HG02970 (cell line): ENCODE data around the gene PODXL.
"Not testable (repeated sequence)": the region's sequence is repeated elsewhere in the genome, so short reads cannot be mapped to it uniquely, and the experiment has no call there.

Source experiments
- ATAC-seq: cut with Tn5 transposase; IDR thresholded peaks from one replicate; pipeline ENCODE4 v1.9.1; 2021; ENCODE audit warnings: mild to moderate bottlenecking, moderate library complexity, moderate number of reproducible peaks; ENCODE audit not compliant: unreplicated experiment, low FRiP score

The PODXL gene

DNA sequence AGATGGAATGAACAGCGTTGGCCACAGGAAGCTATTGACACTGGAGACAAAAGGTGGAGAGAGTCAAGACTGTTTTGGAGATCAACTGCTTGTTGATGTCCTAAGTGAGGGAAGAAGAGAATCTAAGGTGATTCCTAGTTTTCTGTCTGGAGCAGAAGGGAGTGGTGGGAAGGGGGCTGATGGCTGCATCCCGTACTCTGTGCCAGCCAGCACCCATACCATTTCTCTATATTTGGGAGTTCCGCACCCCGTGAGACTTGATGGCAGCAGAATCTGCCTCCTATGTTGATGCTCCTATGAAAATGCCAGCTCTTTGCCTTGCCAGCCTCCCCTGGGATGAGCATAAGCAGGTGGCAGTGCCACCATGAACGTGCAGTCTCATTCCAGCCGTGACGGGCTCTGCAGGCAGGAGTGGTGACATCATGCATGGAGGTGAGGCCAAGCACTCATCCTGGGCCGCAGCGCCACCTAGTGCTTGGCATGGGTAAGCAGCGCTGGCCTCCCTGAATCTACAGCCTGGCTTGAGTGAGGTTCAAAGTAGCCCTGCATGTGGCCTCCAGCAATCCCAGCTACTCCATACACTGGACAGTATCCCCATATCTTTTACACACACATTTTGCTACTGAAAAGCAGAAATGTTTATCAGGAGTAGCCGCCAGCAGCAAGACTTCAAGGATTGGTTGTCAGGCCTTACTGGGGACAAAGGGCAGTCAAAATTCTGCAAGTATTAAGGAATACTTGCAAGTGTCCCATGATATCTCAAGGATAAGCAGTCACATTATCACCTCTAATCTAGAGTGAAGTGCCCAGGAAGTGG lies 43.0 kb downstream of the PODXL start:
- no peak for ATAC-seq

DNA sequence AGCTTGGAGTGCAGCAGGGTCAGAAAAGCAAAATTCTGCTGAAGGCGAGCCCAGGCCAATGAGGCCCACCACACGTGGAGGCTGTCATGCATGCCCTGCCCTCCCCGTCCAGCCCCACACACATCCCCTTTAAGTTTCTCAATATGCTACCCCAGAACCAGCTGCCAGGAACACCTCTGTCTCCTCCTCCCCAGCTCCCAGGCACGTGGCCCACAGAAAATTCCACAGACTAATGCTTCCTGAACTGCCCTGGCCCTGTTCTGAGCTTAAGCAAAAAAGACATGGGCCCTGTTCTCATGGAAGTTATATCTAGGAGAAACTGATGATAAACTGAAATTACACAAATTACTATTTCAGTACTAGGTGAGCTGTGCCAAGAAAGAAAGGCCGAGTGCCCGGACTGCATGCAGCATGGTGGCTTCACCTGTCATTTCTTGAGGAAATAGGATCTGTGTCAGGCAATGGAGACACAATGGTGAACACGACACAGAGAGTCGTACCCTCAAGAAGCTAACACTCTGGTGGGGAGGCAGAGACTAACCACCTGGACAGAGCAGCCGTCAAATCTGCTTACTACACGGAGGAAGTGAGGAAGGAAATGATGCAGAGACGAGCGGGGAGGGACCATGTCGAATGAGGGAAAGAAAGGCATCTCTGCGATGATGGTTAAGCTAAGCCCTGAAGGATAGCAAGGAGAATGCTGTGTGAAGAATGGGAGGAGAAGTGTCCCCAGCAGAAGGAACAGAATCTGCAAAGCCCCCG lies 44.5 kb downstream of the PODXL start:
- ATAC-seq: no peak

DNA sequence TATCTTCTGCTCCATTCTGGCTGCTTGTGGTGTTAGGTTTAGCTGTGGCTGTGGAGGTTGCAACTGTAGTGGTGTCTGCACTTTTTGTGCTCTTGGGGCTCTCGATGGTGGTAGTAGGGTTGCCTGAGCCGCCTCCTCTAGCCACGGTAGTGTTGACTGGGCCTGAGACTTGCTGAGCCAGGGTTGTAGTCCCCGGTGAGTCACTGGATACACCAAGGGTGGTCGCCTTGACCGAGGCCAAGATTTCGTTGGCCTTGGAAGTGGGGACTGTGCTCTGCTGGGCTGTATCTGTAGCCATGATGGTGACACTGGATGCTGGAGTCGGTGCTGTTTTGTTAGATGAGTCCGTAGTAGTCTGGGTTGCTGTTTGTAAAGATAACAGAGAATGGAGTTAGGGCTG lies 45.4 kb downstream of the PODXL start:
- ATAC-seq: no peak

DNA sequence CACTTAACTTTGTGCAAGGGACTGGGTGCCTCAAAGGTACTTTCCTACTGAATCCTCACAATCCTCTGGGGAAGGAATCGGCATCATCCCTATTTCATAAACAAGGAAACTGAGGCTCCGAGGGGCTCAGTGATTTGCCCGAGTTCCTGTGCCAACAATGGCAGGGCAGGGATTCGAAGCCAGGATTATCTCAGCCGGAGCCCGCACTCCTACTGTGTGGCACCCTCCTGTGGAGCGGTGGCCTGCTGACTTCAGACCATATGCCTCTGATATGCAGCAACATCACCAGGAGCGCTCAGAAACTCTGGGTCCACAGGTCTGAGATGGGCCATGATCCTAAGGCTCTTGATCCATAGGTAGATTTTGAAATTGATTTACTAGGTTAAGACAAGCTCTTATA lies 46.6 kb downstream of the PODXL start:
- ATAC-seq: no peak

DNA sequence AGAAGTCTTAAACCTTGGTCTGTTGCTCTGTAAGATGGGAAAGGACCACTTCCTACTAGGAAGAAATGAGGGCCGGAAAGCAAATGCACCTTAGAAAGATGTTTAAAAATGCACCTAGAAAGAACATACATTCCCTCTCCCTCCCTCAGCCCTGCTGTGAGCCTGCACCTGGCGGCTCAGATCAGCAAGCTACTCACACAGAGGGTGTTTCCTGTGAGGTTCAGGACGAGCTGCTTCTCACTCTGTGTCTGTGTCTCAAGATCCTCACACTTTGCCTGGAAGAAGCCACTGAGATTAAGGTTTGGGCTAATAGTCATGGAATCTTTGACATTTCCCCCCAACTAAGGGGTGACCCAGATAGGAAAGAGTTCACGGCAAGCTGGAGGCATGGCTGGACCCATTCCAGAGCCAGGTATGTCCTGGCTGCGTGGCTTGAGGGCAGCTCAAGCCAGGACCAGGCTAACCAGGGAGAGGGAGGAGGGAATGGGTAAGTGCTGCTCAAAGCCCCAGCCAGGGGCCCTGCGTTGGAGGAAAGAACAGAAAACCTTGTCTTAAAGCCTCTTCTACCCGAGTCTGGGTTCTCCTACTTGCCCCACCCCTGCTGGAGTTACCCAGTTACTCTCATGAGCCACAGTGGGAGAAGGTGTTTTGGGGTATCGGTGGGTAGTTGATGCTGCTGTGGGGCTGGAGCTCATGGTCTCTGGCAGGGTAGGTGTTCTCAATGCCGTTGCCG lies 47.5 kb downstream of the PODXL start:
- ATAC-seq: no peak

DNA sequence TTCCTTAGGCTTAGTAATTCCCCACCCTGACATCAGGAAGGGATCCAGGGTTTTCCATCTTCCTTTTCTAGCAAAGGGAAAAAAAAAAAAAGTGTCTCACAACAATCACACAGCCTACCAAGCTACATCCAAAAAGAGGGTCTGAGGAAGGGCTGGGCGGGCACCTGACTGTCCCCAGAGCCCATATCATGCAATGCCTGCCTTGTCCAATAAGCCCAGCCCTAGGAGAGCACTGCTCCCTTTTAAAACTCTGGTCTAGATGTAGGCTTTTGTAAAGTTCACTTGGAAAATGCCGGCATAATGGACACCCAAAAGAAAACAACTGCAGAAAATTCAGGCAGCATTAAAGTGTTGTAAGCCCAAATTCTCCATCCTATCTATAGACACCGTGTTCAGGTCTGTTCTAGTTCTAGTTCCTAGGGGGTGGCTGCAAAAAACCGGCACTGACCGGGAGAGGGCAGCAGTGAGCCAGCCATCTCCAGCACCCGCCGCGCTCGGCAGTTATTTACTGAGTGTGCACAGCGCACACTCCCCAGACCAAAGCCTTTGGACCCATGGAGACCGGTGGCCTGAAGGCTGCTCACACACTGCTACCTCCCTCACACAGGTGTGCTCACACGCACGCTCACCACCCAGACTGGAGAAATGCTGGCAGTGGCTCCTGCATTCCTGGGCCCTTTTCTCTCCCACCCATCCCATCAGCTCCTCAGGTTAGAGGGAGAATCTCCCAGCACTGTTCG lies 48.7 kb downstream of the PODXL start:
- no peak for ATAC-seq

DNA sequence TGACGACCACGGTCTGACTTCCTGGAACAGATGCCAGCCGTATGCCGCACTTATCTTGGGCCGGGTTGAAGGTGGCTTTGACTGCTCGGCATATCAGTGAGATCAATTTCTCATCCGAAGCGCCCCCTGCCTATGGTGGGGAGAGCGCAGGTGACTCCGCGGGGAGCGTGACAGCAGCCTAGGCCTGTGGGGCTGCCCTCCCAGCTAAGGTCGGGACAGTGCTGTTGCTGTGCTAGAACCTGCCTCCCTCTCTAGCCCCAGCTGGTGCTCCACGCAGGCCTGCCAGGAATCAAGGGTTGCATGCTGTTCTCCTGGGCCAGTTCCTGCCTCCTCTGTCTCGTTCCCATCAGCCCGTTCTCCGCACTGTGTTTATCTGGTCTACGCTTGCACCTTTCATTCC lies 49.8 kb downstream of the PODXL start:
- ATAC-seq: no peak

DNA sequence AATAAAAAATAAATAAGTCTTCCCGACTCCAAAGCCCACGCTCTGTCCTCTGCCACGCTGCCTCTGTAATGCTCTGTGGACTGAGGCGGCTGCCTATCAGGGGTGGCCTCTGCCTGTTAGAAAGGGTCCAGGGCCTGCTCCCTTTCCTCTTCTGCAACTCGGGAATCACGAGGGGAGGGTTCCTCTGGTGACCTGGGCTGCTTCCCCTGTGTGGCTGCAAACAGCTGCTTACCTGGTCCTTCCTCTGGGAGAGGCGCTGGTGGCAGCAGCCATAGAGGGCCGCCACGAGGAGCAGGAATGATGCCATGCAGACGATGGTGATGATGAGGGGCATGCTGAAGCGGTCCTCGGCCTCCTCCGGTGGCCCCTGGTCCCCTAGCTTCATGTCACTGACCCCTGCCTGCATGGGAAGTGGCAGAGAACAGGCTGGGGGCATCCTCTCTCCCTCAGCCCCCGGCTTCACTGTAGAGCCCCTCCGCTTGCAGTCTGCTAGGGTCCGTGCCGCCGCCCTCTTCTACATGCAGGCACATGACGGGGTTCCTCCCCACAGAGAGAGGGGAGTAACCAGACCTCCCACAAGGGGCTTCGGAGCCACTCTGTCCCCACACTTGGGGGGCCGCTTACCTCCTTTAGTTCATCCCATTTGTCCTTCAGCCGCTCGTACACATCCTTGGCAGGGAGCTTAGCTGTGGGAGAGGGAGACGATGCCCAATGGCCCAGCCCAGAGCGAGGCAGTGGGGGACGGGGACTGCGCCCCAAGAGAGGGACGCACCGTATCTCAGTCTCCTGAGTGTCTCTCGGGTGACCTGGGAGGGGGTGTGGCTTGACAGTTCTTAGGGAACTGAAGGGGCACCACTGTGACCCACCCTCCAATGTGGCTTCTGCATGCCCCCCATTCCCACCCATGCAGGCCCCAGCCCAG lies 50.5 kb downstream of the PODXL start:
- no peak for ATAC-seq

DNA sequence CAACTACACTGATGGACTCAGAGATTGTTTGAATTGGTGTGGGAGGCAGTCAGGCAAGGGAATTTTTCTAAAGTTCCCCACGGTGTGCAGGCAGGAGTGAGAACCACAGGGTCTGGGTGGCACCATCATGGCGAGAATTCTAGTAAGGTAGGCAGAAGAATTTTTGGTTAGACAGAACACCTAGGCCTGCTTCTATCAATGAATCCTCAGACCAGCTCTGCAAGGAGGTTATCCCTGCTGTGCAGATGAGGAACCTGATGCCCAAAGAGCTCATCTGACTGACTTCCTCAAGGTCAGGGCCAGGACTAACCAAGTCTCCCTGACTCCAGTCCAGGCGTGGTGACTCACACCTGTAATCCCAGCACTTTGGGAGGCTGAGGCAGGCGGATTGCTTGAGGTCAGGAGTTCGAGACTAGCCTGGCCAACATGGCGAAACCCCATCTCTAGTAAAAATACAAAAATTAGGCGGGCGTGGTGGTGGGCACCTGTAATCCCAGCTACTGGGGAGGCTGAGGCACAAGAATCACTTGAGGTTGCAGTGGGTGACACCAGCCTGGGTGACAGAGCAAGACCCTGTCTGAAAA lies 51.3 kb downstream of the PODXL start:
- ATAC-seq: not testable (repeated sequence)

DNA sequence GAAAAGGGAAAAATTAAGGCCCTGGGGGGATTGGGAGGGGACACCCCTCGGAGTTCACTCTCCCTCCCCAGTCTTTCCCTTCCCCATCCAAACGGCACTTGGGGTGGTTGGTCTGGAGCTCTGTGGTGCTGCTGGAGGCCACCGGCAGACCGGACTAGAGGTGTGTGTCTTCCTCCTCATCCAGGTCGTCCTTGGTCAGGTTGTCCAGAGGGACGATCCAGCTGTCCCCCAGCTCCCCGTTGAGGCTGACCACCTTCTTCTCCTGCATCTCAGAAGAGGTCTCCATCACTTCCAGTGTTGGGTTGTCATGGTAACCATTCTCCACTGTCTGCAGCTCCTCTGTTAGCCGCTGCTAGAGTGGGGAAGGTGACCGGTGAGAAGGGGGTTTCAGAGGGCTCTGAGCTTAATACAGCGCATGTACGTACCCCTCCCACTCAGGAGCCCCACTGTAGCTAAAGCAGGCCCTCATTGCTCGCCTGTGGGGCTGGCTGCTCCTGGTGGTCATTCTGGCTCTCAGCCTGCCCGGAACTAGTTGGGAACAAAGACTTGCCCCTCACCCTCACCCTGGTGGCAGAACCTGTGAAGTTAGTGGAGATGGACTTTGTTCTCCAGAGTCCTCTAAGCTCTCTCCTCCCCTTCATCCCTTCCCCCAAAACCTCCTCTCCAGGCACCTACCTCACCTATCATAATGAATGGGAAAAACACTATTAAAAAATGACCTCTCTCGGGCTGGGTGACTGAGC lies 52.1 kb downstream of the PODXL start:
- no peak for ATAC-seq

DNA sequence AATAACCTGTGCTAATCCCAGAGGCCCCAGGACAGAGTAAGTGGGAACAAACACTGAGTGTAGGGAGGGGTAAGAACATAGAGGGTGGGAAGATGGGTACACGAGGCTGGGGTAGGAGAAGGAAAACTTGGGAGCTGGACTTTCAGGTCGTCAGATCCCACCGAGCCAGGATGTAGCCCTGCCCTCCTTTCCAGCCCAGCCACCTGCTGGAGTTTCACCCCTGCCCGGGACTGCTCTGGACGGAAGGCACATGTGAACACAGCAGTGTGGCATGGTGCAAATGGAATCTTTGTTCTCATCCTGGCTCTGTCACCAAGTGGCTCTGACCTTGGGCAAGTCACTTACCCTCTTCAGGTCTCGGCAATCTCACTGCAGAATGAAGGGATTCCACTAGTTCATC lies 52.8 kb downstream of the PODXL start:
- ATAC-seq: no peak

DNA sequence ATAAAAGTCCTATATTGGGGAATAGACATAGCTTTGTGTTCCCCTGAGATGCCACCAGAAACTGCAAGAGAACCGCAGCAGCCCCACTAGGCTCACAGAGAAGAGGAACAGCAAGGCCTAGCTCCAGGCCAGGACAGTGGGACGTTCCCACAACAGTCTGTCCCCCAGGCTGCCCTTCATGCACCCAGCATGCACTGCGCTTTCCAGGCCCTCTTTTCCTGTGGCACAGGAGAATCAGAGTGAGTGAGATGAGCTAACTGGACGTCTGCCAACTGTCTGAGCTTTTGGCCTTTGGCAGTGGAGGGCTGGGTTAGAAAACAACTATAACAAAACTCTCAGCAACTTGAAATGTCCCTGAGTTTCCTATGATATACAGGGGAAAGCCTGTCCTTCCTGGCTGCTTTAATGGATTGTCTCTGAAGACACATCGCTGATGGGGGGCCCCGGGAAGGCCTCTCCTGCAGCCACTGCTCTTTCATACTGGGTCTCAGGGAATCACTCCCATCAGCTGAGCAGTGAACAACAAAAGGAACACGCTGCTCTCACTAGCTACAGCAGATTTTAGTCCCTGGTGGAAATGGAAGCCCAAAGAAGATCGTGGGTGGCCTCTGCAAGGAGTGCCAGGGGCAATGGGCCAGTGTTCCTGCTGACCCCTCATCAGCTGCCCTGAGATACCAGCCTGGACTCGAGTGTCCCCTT lies 53.5 kb downstream of the PODXL start:
- ATAC-seq: no peak

DNA sequence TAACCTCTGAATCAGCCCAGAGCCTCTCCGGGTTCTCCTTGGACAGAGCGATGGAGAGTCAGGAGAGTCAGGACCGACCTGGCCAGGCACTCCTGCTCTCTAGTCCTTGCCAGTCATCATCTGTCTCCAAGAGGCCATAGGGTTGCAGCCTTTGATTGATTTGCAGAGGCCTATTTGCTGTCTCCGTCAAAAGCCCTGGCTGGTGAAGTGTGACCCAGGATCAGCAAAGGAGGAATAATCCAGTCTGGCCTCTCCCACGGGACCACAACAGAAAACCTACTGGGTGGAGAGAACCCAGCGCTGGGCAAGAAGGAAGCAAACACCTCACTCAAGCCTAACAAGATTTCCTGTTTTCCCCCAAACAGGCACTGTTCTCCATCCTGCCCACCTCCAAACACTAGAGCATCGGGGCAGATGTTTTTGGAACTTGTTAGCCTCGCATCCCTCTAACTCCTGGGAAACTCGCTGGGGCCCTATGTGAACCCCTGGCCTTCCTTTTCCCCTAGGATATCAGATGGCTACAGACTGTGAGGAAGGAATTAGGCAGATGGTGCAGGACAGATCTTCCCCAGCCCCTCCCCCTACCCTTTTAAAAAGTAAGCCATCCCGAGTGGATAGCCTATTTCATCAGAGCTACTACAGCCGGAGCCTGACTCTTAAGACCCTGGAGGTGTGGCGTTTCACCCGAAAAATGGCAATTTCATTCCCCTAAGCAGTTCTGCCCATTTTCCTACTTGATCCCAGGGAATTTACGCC lies 54.3 kb downstream of the PODXL start:
- no peak for ATAC-seq

DNA sequence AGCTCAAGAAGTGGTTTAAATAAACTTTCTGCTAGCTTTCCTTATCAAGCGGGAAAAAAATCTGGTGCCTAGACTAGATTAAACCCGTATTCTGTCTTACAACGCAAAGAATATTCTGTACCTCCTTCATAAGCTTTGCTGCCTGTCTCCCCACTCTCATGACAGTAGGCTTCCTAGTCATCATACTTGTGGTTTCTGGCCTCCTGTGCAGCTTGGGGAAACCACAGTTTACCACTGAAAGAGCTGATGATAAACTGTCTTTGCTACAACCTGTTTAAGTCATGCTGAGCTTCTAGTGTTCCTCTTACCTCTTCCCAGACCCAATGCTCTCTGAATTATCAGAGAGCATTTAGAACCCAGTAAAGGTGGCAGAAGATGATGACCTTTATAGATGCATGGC lies 55.0 kb downstream of the PODXL start:
- ATAC-seq: no peak

DNA sequence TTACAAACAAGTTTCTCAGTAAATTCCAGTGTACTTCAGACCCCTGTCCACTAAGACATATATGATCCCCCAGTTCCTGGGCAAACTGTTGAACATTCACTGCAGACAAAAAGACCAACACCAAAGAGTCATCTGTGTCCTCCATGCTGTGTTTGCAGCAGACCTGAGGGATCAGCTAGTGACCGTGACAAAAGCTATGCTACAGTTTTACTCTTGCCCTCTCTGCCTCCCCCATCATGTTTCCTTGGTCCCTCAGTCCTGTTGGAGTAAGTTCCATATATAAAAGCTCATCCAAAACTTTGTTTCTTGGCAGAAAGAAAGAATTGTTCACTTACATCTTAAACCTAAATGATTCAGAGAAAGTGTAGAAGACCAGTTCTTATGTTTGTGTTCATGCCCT lies 56.1 kb downstream of the PODXL start:
- no peak for ATAC-seq

DNA sequence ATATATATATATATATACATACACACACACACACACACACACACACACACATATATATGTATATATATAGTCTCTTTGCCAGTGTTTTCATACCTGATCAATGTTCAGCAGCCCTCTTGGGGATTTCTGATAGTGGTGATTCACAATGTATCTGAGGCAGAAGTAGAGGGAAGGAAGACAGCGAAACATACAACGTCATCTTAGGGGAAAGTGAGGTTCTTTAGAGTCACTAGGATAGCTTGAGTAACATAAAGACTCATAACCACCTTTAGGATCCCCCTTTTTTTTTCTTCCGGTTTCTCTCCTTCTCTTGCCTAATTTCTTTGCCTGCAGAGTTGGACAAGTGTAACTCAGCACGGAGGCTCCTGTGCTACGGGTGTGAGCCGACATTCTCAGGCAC lies 56.6 kb downstream of the PODXL start:
- no peak for ATAC-seq

DNA sequence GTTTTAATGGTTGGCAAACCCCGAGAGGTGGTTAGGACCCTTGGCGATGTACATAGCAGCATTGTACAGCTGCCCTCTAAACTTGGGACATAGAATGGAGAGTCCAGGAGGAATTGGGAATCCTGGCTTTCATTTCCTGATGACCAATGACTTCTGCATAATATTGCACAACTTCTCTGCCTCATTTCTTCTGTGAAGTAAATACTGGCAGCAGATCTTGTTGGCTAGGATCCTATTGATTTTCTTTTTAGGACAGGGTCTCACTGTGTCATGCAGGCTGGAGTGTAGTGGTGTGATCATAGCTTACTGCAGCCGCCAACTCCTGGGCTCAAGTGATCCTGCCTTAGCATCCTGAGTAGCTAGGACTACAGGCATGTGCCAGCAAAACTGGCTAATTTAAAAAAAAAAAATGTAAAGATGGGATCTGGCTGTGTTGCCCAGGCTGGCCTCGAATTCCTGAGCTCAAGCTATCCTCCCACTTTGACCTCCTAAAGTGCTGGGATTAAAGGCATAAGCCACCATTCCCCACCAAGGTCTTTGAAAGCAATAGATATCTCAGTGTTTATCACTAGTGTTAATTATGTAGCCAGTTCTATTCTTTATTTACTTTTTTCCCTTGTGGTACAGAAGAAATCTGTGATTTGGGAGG lies 58.1 kb downstream of the PODXL start:
- ATAC-seq: no peak
